HEK293 (cell line): ENCODE results near the gene CCDC88C.

ENCODE experiments used
- CTCF ChIP-seq: fragments of 450-650 bp; formaldehyde crosslinking; IDR thresholded peaks from 2 replicates; pipeline ENCODE4 v1.5.1; 2016; ENCODE audit warnings: missing biosample characterization, missing genetic modification characterization
- KLF10 ChIP-seq: fragments of 450-650 bp; IDR thresholded peaks from 2 replicates; pipeline ENCODE4 v1.5.1; 2018; ENCODE audit warnings: missing biosample characterization, mild to moderate bottlenecking, missing genetic modification characterization
- ZNF16 ChIP-seq: fragments of 450-650 bp; formaldehyde crosslinking; IDR thresholded peaks from 2 replicates; pipeline ENCODE4 v1.5.1; 2016; ENCODE audit warnings: low read depth, missing biosample characterization, missing genetic modification characterization
- TF ChIP-seq, protein P1 (sequence below): fragments of 450-650 bp; formaldehyde crosslinking; IDR thresholded peaks from 2 replicates; pipeline ENCODE4 v1.5.1; 2017; ENCODE audit warnings: missing biosample characterization, missing genetic modification characterization

- no peak for TF ChIP-seq CTCF (tag by site-specific recombination)
- TF ChIP-seq ZNF16 (tag by site-specific recombination) = no peak
- TF ChIP-seq KLF10 (tag by site-specific recombination) = no peak
- TF ChIP-seq, protein P1, sequence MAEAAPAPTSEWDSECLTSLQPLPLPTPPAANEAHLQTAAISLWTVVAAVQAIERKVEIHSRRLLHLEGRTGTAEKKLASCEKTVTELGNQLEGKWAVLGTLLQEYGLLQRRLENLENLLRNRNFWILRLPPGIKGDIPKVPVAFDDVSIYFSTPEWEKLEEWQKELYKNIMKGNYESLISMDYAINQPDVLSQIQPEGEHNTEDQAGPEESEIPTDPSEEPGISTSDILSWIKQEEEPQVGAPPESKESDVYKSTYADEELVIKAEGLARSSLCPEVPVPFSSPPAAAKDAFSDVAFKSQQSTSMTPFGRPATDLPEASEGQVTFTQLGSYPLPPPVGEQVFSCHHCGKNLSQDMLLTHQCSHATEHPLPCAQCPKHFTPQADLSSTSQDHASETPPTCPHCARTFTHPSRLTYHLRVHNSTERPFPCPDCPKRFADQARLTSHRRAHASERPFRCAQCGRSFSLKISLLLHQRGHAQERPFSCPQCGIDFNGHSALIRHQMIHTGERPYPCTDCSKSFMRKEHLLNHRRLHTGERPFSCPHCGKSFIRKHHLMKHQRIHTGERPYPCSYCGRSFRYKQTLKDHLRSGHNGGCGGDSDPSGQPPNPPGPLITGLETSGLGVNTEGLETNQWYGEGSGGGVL (tag by site-specific recombination) = no peak
Measured at GRCh38 chr14:91358025-91358319, 59.6 kb downstream of the CCDC88C start.
